Amniotic stem cell (primary cell): Measurements from ENCODE around the gene MPZL2.

ENCODE experiments used
- DNase-seq: peaks from one replicate; lab custom pipeline; 2025; lab: John Stamatoyannopoulos, UW

MPZL2 gene

DNA sequence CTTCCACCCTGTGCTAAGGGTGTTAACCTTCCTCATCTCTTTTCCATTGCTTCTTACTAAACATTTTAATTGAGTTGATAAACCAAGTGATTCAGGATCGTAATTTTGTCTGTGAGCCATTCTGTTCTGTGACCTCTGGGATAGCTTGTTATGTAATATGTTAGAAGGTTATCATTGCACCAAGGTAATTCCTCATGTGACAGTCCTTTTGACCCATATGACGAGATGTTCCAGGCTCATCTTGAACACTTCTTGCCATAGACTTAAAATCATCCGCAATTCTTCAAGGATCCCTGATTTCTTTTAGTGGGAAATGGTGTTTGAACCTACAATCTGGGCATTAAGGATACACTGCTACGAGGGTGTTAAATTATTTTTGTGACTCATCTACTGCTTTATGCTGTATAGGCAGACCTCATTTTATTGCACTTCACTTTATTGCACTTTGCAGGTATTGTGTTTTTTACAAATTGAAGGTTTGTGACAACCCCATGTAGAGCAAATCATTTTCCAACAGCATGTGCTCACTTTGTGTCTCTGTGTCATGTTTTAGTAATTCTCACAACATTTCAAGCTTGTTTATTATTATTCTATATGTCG, 19.0 kb upstream of the MPZL2 start:
- no peak for DNase-seq

GRCh38 chr11:118282606-118283005, 18.5 kb upstream of the MPZL2 start:
- DNase-seq = no peak

DNA sequence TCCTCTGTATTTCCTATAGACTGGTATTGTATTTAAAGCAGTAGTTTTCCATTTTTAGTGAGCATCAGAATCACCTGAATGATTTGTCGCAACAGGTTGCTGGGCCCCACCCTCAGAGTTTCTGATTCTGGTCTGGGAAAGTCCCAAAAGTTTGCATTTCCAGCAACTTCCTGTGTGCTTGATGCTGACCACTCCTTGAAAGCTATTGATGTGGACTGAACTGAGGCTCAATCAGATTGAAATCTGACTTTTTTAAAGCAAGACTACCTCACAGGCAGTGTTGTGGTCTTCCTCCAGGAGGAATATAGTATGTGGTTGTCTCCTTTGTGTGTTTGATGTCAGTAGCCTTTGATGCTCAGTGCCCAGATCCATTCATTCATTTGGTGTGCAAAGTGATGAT, 17.2 kb upstream of the MPZL2 start:
- DNase-seq = no peak

DNA sequence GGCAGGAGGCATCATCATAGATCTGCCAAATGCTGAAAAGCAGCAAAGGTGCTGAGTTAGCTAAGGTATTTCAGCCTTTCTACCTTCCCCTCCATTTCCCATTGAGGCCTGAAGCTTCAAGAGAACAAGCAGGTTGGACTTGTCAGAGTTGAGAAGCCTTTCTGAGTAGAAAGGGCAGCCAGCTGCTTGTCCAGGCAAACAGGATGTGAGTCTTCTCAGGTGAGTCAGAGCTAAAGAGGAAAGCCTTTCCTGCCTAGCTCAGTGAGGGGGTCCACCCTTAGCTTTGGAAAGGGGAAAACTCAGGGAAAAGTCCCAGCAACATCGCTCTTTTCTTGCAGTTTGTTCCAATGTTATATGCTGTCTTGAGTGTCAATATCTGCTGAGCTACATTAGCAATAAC, 13.2 kb upstream of the MPZL2 start:
- no peak for DNase-seq

GRCh38 chr11:118276422-118276821, 12.3 kb upstream of the MPZL2 start:
- DNase-seq = no peak

GRCh38 chr11:118275176-118275575, 11.1 kb upstream of the MPZL2 start:
- no peak for DNase-seq

- no peak for DNase-seq
Measured at GRCh38 chr11:118274186-118274585, 10.1 kb upstream of the MPZL2 start.

- no peak for DNase-seq
Measured at GRCh38 chr11:118272001-118272400, 7.9 kb upstream of the MPZL2 start.

DNA sequence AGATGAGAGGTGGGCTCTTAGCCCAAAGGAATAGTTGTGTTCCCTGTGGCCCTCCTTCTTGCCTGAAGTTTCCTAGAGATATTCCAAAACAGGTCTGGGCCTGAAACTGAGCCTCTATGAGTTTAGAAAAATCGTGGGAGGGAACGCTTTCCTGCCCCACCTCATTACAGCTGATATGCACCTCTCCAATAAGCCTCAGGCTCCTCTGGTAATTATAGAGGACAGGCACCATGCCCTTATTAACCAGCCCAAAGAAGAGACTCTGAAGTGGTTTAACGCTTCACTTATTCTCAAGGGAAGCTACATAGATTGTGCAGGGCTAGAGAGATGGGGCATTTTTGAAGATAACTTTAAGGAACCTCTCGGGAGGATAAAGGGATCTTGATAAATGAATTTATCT, 3.4 kb upstream of the MPZL2 start:
- DNase-seq = no peak

- no peak for DNase-seq
Measured at GRCh38 chr11:118265954-118266353, 1.9 kb upstream of the MPZL2 start.

- DNase-seq = no peak
Measured at GRCh38 chr11:118264569-118265465, 720 bp upstream of the MPZL2 start.

- DNase-seq = no peak
Measured at GRCh38 chr11:118263112-118263511, 985 bp downstream of the MPZL2 start.

DNA sequence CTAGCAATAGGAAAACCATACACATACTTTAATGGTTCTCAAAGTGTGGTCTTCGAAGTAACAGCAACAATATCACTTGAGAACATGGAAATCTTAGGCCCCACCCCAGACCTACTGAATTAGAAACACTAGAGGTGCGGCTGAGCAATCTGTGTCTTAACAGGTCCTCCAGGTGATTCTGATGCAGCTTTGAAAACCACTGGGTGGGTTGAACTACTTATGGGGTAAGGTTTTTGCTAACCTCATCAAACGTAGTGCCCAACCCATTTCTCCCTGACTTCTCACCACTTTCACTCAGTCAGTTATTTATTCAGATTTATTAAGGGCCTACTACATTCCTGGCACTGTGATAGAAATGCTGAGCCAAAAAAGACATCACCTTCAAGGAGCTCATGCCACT, 3.7 kb downstream of the MPZL2 start:
- DNase-seq = no peak

GRCh38 chr11:118259138-118259537, 5.0 kb downstream of the MPZL2 start:
- no peak for DNase-seq

GRCh38 chr11:118258410-118258809, 5.7 kb downstream of the MPZL2 start:
- DNase-seq = no peak

DNA sequence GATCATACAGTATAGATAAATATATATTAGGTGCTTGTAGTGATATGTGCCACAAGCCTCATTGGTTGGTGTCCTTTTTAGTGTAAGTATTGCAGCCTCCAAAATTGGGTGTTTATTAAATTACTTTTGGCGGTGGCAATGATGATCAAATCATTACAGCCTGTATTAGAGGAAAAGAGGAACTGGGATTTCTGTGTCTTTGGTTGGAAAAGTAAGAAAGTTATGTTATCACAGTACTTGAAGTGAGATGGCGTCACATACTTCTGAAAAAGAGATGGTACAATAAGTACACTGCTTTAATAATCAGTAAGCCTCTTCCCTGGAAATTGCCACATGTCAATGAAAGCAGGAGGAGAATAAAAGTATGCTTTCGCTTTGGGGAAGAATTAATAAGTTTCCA, 11.4 kb downstream of the MPZL2 start:
- DNase-seq = no peak

DNA sequence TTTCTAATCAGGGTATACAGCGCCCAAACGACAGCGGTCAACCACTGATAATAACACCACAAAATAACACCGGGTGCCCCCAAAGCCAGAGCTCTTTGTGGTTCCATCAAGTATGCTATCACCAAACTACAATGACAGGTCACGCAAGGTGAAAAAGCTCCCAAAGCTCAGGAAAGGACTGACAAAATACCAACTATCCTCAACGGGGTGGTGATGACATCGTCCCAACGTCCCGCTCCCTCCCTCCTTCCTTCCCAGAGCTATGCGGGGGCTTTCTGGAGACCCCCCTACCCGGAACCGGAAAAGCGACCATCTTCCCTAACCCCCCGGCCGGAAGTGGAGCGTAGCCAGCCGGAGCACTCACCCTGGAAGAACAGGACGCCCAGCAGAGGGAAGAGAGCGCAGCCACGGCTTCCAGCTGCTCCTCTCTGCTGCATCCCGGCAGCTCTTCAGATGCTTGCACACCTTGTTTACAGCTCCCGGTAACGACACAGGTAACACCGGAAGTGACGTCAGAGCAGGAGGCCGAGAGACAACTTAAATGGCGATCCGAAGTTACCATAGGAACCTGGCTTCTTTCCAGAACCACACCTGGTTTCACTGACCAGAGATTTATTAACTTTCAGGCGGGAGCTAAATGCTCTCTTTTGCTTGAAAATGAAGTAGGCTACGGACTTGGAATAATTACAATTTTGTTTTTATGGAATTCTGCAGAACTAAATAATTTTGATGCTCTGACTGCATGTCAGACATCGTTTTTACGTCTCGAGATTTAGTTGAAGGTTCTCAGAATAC, 12.0 kb downstream of the MPZL2 start, which contains the start of gene MPZL3:
TSS of gene MPZL3 (minus strand) at position 508 of the 795 bp plus-strand sequence. CDS start at position 437, 71 bp downstream.
- DNase-seq = peak; percentile 21

DNA sequence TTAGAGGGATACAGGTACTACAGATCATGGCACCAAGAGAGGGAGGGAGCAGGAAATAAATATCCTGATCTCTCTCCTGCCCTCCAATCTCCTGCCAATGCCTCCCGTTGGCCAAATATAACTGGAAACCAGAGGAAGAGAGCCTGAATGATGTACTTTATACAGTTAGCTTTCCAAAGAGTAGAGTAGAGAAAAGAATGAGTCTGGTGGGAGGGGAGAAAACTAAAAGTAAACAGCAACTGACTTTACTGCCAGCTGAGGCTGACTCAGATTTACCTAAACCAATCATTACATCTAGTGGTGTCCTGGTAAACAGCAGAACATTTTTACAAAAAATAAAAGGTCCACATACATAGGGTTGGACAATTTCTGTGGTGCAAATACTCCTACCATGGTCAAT, 17.1 kb downstream of the MPZL2 start:
- no peak for DNase-seq

GRCh38 chr11:118245936-118246562, 18.0 kb downstream of the MPZL2 start:
- no peak for DNase-seq

- no peak for DNase-seq
Measured at GRCh38 chr11:118243993-118244762, 19.9 kb downstream of the MPZL2 start.

DNA sequence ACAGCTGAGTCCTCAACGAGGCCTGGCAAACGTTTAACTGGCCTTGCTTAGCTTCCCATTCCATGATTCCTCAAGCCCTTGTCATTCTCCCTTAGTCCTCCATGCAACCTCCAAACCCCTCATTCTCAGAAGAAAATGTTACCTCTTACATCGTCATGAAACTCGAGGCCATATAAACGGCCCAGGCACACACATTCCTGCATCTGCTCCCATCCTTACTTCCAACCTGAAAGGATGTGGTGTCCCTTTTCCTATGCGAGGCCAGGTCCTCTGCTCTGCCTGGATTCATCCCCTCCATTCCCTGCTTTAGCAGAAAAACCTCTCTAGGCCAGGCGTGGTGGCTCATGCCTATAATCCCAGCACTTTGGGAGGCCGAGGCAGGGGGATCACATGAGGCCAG, 20.9 kb downstream of the MPZL2 start:
- no peak for DNase-seq

DNA sequence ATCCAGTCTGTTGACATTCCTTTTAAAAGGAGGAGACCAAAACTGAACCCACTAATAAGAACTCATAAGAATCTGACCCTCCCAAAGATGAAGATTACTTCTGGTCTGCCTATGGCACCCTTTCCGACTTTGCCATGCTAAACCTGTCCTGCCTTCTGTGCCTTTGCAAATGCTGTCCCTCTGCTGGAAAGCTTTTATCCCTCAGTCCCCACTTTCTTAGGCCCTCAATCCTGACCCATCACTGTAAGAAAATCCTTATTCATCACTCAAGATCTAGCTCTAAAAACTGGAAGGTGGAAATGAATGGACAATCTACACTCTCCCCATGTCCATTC, 22.4 kb downstream of the MPZL2 start:
- DNase-seq = no peak
